Activated T-helper 1 cell treated with anti-CD3 and anti-CD28 coated beads, Interleukin-12 subunit alpha, Interleukin-12 subunit beta, Interleukin-2, Interleukin-4 antibody, amounts not matched to agents 30 ng/mL and 10 ng/mL and 1 ng/mL, durations not matched to agents 14 hours and 24 hours and 36 hours (primary cell): ENCODE measurements around the gene FMNL1. TPM values are rescaled to one million over a fixed set of nuclear protein-coding genes. Genes with fewer than 3 reads are reported as not detected.

Experiments used
- DNase-seq: peaks from one replicate; pipeline ENCODE4 v3.0.0; 2021; ENCODE audit warnings: low spot score
- H3K27ac Mint-ChIP-seq: one replicate; pipeline ENCODE4 v1.8.0; 2021; ENCODE audit warnings: mild to moderate bottlenecking, mixed read lengths
- H3K27me3 Mint-ChIP-seq: one replicate; pipeline ENCODE4 v1.8.0; 2022; ENCODE audit warnings: mild to moderate bottlenecking, moderate library complexity, mixed read lengths; ENCODE audit not compliant: insufficient read depth
- H3K36me3 Mint-ChIP-seq: one replicate; pipeline ENCODE4 v1.8.0; 2021; ENCODE audit warnings: low read depth, mixed read lengths
- H3K4me1 Mint-ChIP-seq: one replicate; pipeline ENCODE4 v1.8.0; 2021; ENCODE audit warnings: low read depth, mixed read lengths
- H3K4me3 Mint-ChIP-seq: one replicate; pipeline ENCODE4 v1.8.0; 2021; ENCODE audit warnings: mild to moderate bottlenecking, moderate library complexity, mixed read lengths
- H3K9me3 Mint-ChIP-seq: one replicate; pipeline ENCODE4 v1.8.0; 2021; ENCODE audit warnings: mixed read lengths
- intact Hi-C: fragments of 100-400 bp; cut with micrococcal nuclease; formaldehyde crosslinking; loops from one replicate; pipeline ENCODE4 v1.15.1; 2024
- total RNA-seq: library from RNA; stranded (reverse); gene quantifications from 2 replicates; pipeline ENCODE4 v1.2.3, GENCODE V29; 2022

Gene FMNL1
- total RNA-seq = 363 and 374 TPM in 2 replicates

- H3K9me3 Mint-ChIP-seq = no peaks in the 10 kb centered on the region
- intact Hi-C loops = loop anchor here (10.0 kb wide), 2 partner anchors 327 to 363 kb away; partner anchors contain the start of gene EFTUD2
- peaks cover 62% of the 10 kb centered on the region for H3K4me1 Mint-ChIP-seq
- peak; percentile 69 for DNase-seq
- peaks cover 48% of the 10 kb centered on the region for H3K36me3 Mint-ChIP-seq
- no peaks in the 10 kb centered on the region for H3K27me3 Mint-ChIP-seq
- peak within 1 kb of the TSS; percentile 97 for H3K27ac Mint-ChIP-seq
- peak within 1 kb of the TSS; percentile 99 for H3K4me3 Mint-ChIP-seq
These were observed at the start of gene FMNL1 for GRCh38 chr17:45221081-45222013. TSS of gene FMNL1 (plus strand) at chr17:45221885. CDS start at chr17:45222125, 240 bp downstream.

- intact Hi-C loops = loop anchor here (1.0 kb wide), 1 partner anchor 11 kb away; the partner anchor contains the start of gene HEXIM2
- H3K36me3 Mint-ChIP-seq = no peaks in the 10 kb centered on the region
- DNase-seq = no peak
- H3K9me3 Mint-ChIP-seq = no peaks in the 10 kb centered on the region
- no peak overlapping the region for H3K4me3 Mint-ChIP-seq
- H3K27me3 Mint-ChIP-seq = no peaks in the 10 kb centered on the region
- peaks cover 22% of the 10 kb centered on the region for H3K4me1 Mint-ChIP-seq
- peak overlapping the region; percentile 18 for H3K27ac Mint-ChIP-seq
These were observed 49.5 kb upstream of the FMNL1 start for GRCh38 chr17:45172232-45172540.

GRCh38 chr17:45172541-45173286 lies 49.0 kb upstream of the FMNL1 start:
- Mint-ChIP-seq H3K27ac (peak overlapping the region; percentile 94), H3K9me3 (no peaks in the 10 kb centered on the region), H3K4me1 (peaks cover 22% of the 10 kb centered on the region), H3K36me3 (no peaks in the 10 kb centered on the region), H3K27me3 (no peaks in the 10 kb centered on the region), H3K4me3 (peak overlapping the region; percentile 75)
- intact Hi-C loops = loop anchor here (1.0 kb wide), 2 partner anchors 11 to 22 kb away; partner anchors contain the start of gene HEXIM2
- peak; percentile 28 for DNase-seq

GRCh38 chr17:45175759-45176115 lies 45.9 kb upstream of the FMNL1 start:
- no peak for DNase-seq
- H3K4me1 Mint-ChIP-seq = peaks cover 18% of the 10 kb centered on the region
- no peaks in the 10 kb centered on the region for H3K9me3 Mint-ChIP-seq
- H3K27ac Mint-ChIP-seq = no peak overlapping the region
- H3K36me3 Mint-ChIP-seq = no peaks in the 10 kb centered on the region
- peaks cover 1% of the 10 kb centered on the region for H3K27me3 Mint-ChIP-seq
- intact Hi-C loops = no loop called here
- no peak overlapping the region for H3K4me3 Mint-ChIP-seq

- H3K27ac Mint-ChIP-seq = no peak overlapping the region
- H3K27me3 Mint-ChIP-seq = peaks cover 1% of the 10 kb centered on the region
- no peaks in the 10 kb centered on the region for H3K9me3 Mint-ChIP-seq
- peaks cover 7% of the 10 kb centered on the region for H3K4me1 Mint-ChIP-seq
- H3K4me3 Mint-ChIP-seq = no peak overlapping the region
- H3K36me3 Mint-ChIP-seq = no peaks in the 10 kb centered on the region
- intact Hi-C loops = no loop called here
- DNase-seq = no peak
These were observed 44.1 kb upstream of the FMNL1 start for GRCh38 chr17:45177563-45177962.

- DNase-seq = no peak
- Mint-ChIP-seq H3K27ac (no peak overlapping the region), H3K27me3 (peaks cover 11% of the 10 kb centered on the region), H3K4me1 (no peaks in the 10 kb centered on the region), H3K9me3 (no peaks in the 10 kb centered on the region), H3K4me3 (no peak overlapping the region), H3K36me3 (no peaks in the 10 kb centered on the region)
- intact Hi-C loops = no loop called here
These were observed 37.5 kb upstream of the FMNL1 start for GRCh38 chr17:45184144-45184543.

- intact Hi-C loops = no loop called here
- H3K27me3 Mint-ChIP-seq = peaks cover 12% of the 10 kb centered on the region
- no peaks in the 10 kb centered on the region for H3K4me1 Mint-ChIP-seq
- H3K9me3 Mint-ChIP-seq = no peaks in the 10 kb centered on the region
- no peak for DNase-seq
- no peaks in the 10 kb centered on the region for H3K36me3 Mint-ChIP-seq
- no peak overlapping the region for H3K4me3 Mint-ChIP-seq
- no peak overlapping the region for H3K27ac Mint-ChIP-seq
These were observed 34.8 kb upstream of the FMNL1 start for GRCh38 chr17:45186801-45187354.

- no peaks in the 10 kb centered on the region for H3K4me1 Mint-ChIP-seq
- no peaks in the 10 kb centered on the region for H3K36me3 Mint-ChIP-seq
- no peaks in the 10 kb centered on the region for H3K9me3 Mint-ChIP-seq
- H3K27me3 Mint-ChIP-seq = peaks cover 10% of the 10 kb centered on the region
- no peak overlapping the region for H3K27ac Mint-ChIP-seq
- intact Hi-C loops = no loop called here
- H3K4me3 Mint-ChIP-seq = no peak overlapping the region
- DNase-seq = no peak
These were observed 32.7 kb upstream of the FMNL1 start for GRCh38 chr17:45189009-45189408.

GRCh38 chr17:45190503-45191255 lies 31.0 kb upstream of the FMNL1 start:
- intact Hi-C loops = no loop called here
- Mint-ChIP-seq H3K36me3 (no peaks in the 10 kb centered on the region), H3K9me3 (no peaks in the 10 kb centered on the region), H3K4me1 (no peaks in the 10 kb centered on the region), H3K27me3 (peaks cover 7% of the 10 kb centered on the region), H3K4me3 (no peak overlapping the region), H3K27ac (no peak overlapping the region)
- no peak for DNase-seq

GRCh38 chr17:45195424-45195823 lies 26.3 kb upstream of the FMNL1 start:
- intact Hi-C loops = no loop called here
- no peak overlapping the region for H3K27ac Mint-ChIP-seq
- H3K4me1 Mint-ChIP-seq = no peaks in the 10 kb centered on the region
- no peaks in the 10 kb centered on the region for H3K27me3 Mint-ChIP-seq
- DNase-seq = no peak
- no peak overlapping the region for H3K4me3 Mint-ChIP-seq
- H3K36me3 Mint-ChIP-seq = no peaks in the 10 kb centered on the region
- H3K9me3 Mint-ChIP-seq = no peaks in the 10 kb centered on the region

GRCh38 chr17:45197108-45197507 lies 24.6 kb upstream of the FMNL1 start:
- intact Hi-C loops = loop anchor here (1.0 kb wide), 2 partner anchors 45 to 62 kb away; partner anchors contain the start of gene ACBD4
- Mint-ChIP-seq H3K4me3 (no peak overlapping the region), H3K27ac (no peak overlapping the region), H3K36me3 (no peaks in the 10 kb centered on the region), H3K4me1 (no peaks in the 10 kb centered on the region), H3K9me3 (no peaks in the 10 kb centered on the region), H3K27me3 (no peaks in the 10 kb centered on the region)
- DNase-seq = no peak

GRCh38 chr17:45197555-45198334 lies 23.9 kb upstream of the FMNL1 start:
- Mint-ChIP-seq H3K27ac (no peak overlapping the region), H3K4me1 (no peaks in the 10 kb centered on the region), H3K4me3 (no peak overlapping the region), H3K27me3 (no peaks in the 10 kb centered on the region), H3K9me3 (no peaks in the 10 kb centered on the region), H3K36me3 (no peaks in the 10 kb centered on the region)
- intact Hi-C loops = loop anchor here (1.0 to 2.0 kb wide), 3 partner anchors 45 to 62 kb away; partner anchors contain the start of genes ACBD4 and HEXIM1
- DNase-seq = peak; percentile 79
